GM21515 (cell line): ENCODE measurements around the gene LRRC74B.
"Not testable (repeated sequence)": the region's sequence is repeated elsewhere in the genome, so short reads cannot be mapped to it uniquely, and the experiment has no call there.

Source experiments
- ATAC-seq: cut with Tn5 transposase; IDR thresholded peaks from one replicate; pipeline ENCODE4 v1.9.1; 2021; ENCODE audit not compliant: unreplicated experiment

Gene LRRC74B

DNA sequence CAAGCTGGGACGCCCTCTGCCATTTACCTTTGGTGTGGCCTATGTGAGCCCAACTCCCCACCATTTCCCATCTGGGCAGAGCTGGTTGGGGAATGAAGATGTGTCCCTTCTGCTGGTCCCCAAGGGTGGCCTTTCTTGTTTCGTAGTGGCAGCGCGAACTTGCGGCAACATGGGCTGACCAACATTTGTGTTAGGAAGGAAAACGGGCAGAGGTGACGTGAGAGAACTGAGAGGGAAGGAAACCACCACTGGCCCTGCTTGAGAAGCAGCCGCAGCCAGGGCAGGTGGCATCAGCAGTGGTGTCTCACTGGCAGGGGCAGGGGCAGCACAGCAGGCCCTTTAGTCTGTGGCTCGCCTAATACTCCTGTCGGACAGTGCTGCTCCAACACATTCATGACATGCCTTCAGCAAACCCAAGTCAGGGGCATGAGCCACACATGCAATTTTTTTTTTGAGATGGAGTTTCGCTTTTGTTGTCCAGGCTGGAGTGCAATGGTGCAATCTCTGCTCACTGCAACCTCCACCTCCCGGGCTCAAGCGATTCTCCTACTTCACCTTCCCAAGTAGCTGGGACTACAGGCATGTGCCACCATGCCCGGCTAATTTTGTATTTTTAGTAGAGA lies 29.9 kb downstream of the LRRC74B start:
- ATAC-seq, result no peak

DNA sequence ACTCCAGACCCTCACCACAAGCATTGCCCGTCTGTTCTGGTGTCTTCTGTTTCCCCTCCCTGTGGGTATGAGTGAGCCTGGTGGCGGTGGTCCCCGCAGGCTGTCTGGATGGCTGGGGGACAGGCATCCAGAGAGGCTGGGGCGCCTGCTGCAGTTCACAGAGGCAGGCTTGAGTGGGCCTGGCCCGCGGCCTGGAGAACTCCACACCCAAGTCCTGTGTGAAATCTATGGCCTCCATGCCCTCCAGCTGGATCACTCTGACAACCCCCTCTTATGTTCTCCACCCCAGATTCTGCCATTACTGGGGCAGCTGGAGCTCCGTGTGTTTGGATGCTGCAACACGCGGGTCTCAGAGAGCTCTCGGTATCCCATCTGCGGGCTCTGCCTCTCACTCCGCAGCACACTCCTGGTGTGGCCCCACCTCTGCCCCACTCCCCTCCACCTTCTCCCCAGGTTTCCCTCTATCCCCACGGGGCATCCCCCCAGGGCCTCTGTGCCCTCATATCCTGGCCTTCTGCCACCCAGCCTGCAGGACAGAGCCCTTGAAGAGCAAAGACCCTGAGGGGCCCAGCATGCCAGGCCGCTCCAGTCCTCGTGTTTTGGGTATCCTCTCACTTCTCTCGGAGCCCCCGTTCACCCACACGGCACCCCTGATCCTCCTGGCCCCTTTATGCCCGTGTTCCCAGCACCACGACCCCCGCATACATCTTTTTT lies 31.3 kb downstream of the LRRC74B start:
- ATAC-seq, result no peak

DNA sequence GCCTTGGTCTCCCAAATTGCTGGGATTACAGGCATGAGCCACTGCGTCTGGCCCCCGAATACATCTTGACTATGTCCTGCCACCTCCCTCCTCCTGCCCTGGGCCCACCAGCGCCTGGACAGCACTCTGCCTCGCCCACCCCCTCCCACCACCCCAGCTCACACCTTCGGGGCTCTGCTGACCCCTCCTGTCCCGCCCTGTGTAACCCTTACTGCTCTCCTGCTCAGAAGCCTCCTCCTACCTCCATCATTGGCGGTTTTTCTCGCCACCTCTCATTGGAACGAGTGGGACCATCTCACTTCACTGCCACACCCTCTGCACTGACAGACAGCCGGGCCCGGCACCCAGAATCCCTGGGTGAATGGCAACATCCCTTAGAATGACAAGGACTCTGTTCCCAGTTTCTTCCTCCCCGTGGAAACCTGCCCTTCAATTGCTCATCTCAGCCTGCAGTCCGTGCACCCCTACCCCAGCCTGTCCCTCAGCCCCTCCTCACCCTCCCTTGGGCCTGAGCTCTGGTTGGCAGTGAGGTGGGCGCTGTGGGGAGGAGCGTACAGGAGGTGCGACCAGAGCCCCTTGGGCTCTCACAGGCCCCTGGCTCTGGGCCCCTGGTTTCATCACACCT lies 32.2 kb downstream of the LRRC74B start:
- ATAC-seq, result no peak

DNA sequence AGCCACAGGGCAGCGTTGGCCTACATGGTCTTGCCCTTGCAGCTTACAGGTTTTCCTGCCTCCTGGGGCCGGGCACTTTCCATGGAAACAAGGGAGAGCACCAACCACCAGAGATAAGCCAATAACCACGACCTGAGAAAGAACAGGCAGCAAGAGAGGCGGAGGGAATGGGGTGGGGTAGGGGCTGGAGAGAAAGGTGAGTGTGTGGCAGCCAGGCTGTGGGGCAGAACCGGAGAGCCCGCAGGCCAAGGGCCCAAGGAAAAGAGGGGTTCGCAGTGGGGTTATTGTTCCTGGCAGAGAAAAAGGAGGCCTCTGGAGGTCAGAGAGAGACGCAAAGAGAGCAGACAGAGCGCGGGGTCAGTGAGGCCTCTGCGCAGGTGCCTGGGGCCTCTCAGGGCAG lies 33.2 kb downstream of the LRRC74B start:
- ATAC-seq, result no peak

DNA sequence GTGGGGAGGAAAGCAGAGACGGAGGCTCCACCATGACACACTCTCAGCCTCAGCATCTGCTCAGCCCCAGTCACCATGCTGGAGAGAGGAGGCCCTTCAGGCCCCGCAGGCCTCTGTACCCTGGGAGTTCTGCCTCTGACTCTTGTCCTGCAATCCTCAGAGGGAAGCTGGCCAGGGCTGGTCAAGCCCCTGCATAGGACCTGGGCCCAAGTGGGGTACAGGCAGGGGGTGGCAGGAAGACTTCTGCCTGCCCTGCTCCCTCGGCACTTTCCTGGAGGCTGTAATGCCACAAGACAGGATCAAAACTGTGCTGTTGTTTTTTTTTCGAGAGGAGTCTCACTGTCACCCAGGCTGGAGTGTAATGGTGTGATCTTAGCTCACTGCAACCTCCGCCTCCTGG lies 33.7 kb downstream of the LRRC74B start:
- ATAC-seq, result no peak

DNA sequence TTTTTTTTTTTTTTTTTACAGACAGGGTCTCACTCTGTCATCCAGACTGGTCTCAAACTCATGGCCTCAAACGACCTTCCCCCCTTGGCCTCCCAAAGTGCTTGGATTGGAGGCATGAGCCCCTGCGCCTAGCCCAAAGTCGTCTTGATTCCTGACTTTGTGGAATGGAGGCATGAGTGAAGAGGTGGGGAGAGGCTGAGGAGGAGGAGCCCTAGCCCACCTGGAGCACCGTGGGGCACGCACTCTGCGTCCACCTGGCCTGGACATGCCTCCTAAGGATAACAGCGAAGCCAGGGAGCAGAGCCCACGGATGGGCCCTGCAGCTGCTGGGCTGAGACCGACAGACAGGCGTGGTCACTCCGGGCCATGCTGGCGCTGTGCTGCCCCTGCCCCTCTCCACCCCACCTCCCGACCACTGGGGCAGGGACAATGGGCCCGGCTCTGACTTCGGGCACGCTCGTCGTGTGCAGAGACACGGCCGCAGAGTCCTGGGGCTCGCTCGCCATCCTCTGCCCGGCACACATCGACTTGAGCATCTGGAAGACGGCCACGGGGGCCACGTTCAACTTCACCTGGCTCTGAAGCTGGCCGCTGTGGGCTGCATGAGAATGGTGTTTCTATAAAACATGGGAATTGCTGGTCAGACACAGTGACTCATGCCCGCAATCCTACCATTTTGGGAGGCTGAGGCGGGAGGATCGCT lies 34.8 kb downstream of the LRRC74B start:
- ATAC-seq, result no peak

DNA sequence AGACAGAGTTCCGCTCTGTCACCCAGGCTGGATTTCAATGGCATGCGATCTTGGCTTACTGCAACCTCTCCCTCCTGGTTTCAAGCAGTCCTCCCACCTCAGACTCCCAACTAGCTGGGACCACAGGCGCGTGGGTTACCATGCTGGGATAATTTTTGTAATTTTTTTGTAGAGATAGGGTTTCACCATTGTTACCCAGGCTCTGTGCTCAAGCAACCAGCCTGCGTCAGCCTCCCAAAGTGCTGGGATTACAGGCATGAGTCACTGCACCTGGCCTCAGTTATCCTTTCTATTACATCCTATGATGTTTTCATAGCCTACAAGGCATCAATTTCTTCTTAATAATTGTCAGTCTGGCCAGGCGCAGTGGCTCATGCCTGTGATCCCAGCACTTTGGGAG lies 36.5 kb downstream of the LRRC74B start:
- ATAC-seq, result no peak

DNA sequence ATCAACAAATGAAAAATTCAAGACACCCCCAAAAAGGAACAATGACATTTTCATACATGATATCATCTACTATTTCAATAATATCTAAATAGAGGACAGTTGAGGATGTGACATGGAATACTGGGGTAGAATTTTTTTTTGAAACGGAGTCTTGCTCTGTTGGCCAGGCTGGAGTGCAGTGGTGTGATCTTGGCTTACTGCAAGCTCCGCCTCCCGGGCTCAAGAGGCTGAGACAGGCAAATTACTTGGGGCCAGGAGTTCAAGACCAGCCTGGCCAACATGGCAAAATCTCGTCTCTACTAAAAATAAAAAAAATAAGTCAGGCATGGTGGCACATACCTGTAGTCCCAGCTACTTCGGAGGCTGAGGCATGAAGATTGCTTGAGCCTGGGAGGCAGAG lies 41.4 kb downstream of the LRRC74B start:
- no peak for ATAC-seq

DNA sequence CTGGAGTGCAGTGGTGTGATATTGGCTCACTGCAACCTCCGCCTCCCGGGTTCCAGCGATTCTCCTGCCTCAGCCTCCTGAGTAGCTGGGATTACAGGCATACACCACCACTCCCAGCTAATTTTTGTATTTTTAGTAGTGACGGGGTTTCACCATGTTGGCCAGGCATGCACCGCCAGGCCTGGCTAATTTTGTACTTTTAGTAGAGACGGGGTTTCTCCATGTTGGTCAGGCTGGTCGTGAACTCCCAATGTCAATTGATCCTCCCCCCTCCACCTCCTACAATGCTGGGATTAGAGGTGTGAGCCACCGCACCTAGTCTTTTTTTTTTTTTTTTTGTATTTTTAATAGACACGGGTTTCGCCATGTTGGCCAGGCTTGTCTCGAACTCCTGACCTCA lies 42.2 kb downstream of the LRRC74B start:
- not testable (repeated sequence) for ATAC-seq

DNA sequence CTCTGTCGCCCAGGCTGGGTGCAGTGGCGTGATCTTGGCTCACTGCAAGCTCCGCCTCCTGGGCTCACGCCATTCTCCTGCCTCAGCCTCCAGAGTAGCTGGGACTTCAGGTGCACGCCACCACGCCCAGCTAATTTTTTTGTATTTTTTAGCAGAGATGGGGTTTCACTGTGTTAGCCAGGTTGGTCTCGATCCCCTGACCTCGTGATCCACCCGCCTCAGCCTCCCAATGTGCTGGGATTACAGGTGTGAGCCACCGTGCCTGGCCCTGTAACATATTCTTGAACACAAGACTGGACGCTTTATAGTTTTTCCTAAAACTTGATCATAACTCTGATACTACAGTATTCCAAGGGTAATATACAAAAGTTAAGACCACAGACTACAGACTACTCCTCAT lies 45.5 kb downstream of the LRRC74B start:
- ATAC-seq, result not testable (repeated sequence)

DNA sequence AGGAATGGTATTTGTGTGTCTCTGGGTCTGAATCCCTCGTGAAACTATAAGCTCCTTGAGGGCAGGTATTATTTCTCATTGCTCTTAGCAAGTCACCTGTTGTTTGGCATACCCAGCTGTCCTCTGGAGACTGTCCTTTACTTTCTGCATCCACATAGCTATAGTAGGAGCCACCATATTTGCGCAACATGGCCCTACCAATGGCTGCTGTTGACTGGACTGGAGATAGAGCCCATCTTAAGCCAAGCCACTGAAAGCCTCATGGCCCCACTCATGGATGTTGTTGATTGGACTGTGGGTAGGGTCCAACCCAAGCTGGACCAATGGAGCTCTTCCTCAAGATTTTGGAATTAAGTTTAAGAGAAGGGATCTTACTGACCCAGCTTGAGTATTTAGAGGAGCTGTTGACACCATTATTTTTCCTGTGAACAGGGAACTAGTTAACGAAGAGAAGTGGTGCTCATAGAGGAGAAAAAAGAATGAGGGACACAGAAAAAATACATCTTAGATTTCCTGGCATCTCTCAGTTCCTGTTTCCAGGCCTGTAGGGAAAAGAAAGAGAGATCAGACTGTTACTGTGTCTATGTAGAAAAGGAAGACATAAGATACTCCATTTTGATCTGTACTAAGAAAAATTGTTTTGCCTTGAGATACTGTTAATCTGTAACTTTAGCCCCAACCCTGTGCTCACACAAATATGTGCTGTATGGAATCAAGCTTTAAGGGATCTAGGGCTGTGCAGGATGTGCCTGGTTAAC lies 47.2 kb downstream of the LRRC74B start:
- no peak for ATAC-seq

DNA sequence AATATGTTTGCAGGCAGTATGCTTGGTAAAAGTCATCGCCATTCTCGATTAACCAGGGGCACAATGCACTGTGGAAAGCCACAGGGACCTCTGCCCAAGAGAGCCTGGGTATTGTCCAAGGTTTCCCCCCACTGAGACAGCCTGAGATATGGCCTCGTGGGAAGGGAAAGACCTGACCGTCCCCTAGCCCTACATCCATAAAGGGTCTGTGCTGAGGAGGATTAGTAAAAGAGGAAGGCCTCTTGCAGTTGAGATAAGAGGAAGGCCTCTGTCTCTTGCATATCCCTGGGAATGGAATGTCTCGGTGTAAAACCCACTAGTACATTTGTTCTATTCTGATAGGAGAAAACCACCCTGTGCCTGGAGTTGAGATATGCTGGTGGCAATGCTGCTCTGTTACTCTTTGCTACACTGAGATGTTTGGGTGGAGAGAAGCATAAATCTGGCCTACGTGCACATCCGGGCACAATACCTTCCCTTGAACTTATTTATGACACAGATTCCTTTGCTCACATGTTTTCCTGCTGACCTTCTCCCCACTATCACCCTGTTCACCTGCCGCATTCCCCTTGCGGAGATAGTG lies 47.9 kb downstream of the LRRC74B start:
- ATAC-seq, result not testable (repeated sequence)

DNA sequence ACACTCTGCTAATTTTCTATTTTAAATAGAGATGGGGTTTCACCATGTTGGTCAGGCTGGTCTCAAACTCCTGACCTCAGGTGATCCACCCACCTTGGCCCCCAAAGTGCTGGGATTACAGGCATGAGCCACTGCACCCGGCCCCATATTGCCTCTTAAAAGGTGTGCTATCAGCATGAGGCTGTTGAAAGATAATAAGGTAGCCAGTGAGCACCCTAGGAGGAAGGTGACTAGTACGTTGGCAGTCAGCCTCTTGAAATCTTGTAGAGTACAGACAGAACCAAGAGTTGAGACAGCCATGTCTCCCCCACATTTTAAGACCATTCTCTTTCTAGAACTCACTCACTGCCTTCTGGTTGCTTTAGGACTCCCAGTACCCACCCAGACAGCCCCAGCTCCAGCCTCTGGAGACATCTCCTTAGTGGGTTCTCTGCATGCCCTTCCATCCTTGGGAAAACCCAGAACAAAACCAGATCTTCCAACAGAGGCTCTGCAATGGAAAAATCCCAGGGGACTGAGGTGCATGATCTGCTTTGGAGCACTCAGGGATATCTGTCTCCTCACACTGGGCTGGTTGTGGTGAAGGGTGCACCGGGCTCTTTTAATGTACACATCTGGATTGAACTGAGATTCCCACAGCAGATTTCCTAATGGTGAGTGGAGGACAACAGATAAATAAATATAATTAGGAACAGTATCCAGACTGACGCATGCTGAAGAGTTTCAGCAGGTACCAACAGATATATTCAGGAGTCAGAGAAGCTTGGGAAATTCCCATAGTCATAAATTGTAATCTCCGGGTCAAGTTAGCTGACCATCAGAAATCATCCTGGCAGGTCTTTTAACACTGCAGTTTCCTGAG lies 49.4 kb downstream of the LRRC74B start:
- no peak for ATAC-seq

DNA sequence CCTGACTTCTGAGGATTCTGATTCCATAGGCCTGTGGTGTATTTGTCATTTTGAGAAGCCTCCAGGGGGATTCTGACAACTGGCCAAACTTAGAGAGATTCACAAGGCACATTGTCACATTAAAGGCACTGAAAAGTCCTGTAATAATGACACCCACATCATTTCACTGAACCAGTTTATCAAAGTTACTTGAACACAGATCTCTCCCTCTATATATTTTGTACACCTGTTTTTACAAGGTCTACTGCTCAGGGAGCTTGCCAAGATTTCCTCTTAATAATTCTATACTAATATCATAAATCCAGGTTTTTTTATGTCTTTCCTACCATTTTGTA lies 50.0 kb downstream of the LRRC74B start:
- no peak for ATAC-seq

DNA sequence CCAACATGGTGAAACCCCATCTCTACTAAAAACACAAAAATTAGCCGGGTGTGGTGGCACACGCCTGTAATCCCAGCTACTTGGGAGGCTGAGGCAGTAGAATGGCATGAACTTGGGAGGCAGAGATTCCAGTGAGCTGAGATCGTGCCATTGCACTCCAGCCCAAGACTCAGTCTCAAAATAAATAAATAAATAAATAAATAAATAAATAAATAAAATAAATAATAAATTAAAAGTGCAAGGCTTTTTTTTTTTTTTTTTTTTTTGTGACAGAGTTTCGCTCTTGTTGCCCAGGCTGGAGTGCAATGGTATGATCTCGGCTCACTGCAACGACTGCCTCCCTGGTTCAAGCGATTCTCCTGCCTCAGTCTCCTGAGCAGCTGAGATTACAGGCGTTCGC lies 51.1 kb downstream of the LRRC74B start:
- ATAC-seq, result not testable (repeated sequence)

DNA sequence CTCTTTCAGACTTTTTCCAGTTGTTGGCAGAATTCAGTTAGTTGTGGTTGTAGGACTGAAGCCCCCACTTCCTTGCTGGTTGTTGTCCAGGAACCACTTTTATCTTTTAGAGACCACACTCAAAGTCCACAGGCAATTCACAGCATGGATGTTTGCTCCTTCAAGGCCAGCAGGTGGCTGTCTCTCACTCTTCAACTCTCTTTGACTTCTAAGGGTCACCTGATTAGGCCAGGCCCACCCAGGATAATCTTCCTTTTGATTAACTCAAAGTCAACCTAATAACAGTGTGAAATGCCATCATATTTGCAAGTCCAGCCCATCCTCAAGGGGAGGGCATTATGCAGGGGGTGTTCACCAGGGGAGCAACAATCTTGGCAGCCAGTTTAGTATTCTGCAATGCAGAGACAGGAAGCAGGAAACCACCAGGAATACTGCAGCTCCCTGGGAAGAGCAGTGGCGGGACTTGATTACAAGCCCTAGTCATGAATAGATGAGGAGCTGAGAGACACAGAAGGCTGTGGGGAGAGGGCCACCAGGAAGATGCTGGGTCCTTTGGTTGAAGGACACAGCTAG lies 52.4 kb downstream of the LRRC74B start:
- no peak for ATAC-seq

DNA sequence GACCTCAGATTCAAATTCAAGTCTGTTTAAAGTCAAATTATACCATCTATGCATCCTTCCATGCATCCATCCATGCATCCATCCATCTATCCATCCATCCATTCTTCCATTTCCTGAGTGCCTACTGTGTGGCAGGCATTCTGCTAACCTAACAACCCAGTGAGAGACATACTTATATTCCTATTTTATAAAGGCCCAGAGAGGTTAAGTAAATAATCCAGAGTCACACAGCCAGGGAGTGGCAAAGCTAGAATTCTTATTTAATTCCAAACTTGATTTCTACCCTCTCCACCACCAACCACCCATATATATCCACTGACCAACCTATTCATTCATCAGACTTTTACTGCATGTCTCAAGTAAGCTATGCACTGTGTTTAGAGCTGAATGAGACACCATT lies 53.8 kb downstream of the LRRC74B start:
- no peak for ATAC-seq

DNA sequence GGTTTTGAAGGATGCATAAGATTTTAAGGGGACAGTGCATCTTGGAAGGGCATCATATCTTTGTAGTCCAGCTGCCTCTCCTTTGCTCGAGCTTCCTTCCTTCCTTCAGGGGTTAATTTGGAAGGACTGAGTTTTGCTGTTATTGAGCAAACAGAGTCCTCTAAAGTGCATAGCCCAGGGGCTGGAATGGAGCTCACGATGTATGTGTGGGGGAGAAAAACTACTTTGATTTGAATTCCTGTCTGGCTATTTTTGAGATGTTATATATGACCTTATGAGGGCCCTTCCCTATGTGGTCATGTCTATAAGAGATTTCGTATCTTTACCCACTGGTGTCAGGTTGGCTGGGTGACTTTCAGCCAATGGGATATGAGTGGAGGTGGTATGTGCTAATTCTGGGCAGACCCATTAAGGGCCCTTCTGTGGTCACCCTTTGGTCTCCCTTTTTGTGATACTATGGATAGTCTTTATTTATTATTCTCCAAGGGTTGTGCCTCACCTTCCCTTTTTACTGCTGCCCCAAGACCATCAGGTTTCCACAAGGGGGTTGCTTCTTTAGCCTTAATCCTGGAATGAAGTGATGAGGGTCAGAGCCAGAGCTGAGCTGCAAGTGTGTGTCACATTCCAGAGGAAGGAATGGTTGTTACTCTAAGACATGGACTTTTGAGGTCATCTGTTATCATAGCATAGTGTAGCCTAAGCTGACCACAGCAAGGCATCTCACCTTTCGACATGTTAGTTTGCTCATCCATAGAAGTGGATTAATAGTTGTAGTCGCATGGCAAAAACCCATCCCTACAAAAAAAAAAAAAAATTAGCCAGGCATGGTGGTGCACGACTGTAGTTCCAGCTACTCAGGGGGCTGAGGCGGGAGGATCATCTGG lies 54.6 kb downstream of the LRRC74B start:
- ATAC-seq, result no peak
